DMS153 treated with DMSO at 0.1 percent for 48 hours (cell line): ENCODE data around the gene ELMO2.

Experiments
- DNase-seq: peaks from one replicate; lab custom pipeline; 2025; ENCODE audit not compliant: unreplicated experiment; lab: John Stamatoyannopoulos, UW

Gene ELMO2

GRCh38 chr20:46353500-46354206, 52.8 kb downstream of the ELMO2 start:
- DNase-seq, result no peak

- no peak for DNase-seq
Observed at GRCh38 chr20:46352370-46352938, 54.0 kb downstream of the ELMO2 start.

- no peak for DNase-seq
Observed at GRCh38 chr20:46351357-46352058, 54.9 kb downstream of the ELMO2 start.

- no peak for DNase-seq
Observed at GRCh38 chr20:46350986-46351267, 55.5 kb downstream of the ELMO2 start.

- DNase-seq, result no peak
Observed at GRCh38 chr20:46350201-46350985, 56.0 kb downstream of the ELMO2 start.

- DNase-seq, result no peak
Observed at GRCh38 chr20:46349742-46350056, 56.7 kb downstream of the ELMO2 start.

- DNase-seq, result no peak
Observed at GRCh38 chr20:46349035-46349741, 57.2 kb downstream of the ELMO2 start.

GRCh38 chr20:46347841-46348803, 58.3 kb downstream of the ELMO2 start:
- no peak for DNase-seq

GRCh38 chr20:46346770-46347169, 59.6 kb downstream of the ELMO2 start:
- DNase-seq, result no peak

GRCh38 chr20:46344488-46345162, 61.8 kb downstream of the ELMO2 start:
- DNase-seq, result no peak

- DNase-seq, result no peak
Observed at GRCh38 chr20:46343975-46344357, 62.4 kb downstream of the ELMO2 start.

GRCh38 chr20:46343348-46343974, 63.0 kb downstream of the ELMO2 start:
- no peak for DNase-seq

GRCh38 chr20:46342451-46343347, 63.7 kb downstream of the ELMO2 start:
- DNase-seq, result no peak

- DNase-seq, result no peak
Observed at GRCh38 chr20:46342010-46342378, 64.4 kb downstream of the ELMO2 start.

GRCh38 chr20:46341074-46342009, 65.1 kb downstream of the ELMO2 start:
- DNase-seq, result no peak

GRCh38 chr20:46339037-46339436, 67.4 kb downstream of the ELMO2 start:
- no peak for DNase-seq

- DNase-seq, result no peak
Observed at GRCh38 chr20:46336735-46337134, 69.7 kb downstream of the ELMO2 start.
